Coronary artery (tissue), 2 donors: Measurements from ENCODE around the gene OGFOD3.

Experiments
- DNase-seq: peaks from one replicate; pipeline ENCODE4 v3.0.0-alpha.2; 2017; ENCODE audit warnings: low spot score
- H3K27ac ChIP-seq, 2 donors: fragments of 200-600 bp; sonication (generic); one replicate each; pipeline ENCODE4 v1.5.1; 2016 to 2019
- H3K4me3 ChIP-seq: fragments of 200-600 bp; sonication (generic); 2 replicates; pipeline ENCODE4 v1.5.1; 2016; ENCODE audit warnings: mild to moderate bottlenecking, moderate library complexity
- CTCF ChIP-seq: fragments of 200-600 bp; sonication (generic); IDR thresholded peaks from one replicate; pipeline ENCODE4 v1.5.1; 2019; ENCODE audit warnings: antibody characterized with exemption

OGFOD3 gene

GRCh38 chr17:82354804-82355308, 63.5 kb downstream of the OGFOD3 start:
- no peak for DNase-seq
- Histone ChIP-seq H3K27ac (no peak overlapping the region), H3K4me3 (no peak overlapping the region)
- no peak for TF ChIP-seq CTCF

GRCh38 chr17:82353484-82353883, 64.9 kb downstream of the OGFOD3 start:
- no peak for TF ChIP-seq CTCF
- no peak overlapping the region for H3K27ac ChIP-seq
- DNase-seq = no peak
- no peak overlapping the region for H3K4me3 ChIP-seq

- peak; percentile 99 for TF ChIP-seq CTCF
- no peak overlapping the region for H3K27ac ChIP-seq
- H3K4me3 ChIP-seq = no peak overlapping the region
- DNase-seq = no peak
These were observed 66.5 kb downstream of the OGFOD3 start for GRCh38 chr17:82351713-82352488.

GRCh38 chr17:82351254-82351712, 67.1 kb downstream of the OGFOD3 start:
- Histone ChIP-seq H3K4me3 (no peak overlapping the region), H3K27ac (no peak overlapping the region)
- no peak for TF ChIP-seq CTCF
- DNase-seq = no peak

- H3K27ac ChIP-seq = no peak overlapping the region
- DNase-seq = no peak
- no peak overlapping the region for H3K4me3 ChIP-seq
- TF ChIP-seq CTCF = no peak
These were observed 68.0 kb downstream of the OGFOD3 start for GRCh38 chr17:82350182-82351030.

- no peak for DNase-seq
- TF ChIP-seq CTCF = no peak
- Histone ChIP-seq H3K27ac (no peak overlapping the region), H3K4me3 (no peak overlapping the region)
These were observed 69.1 kb downstream of the OGFOD3 start for GRCh38 chr17:82349287-82349701.
